ENCODE results near the gene SMARCC1. TPM values are rescaled to one million over a fixed set of nuclear protein-coding genes. Genes with fewer than 3 reads are reported as not detected.

The SMARCC1 gene
- total RNA-seq, 1 donor from 2014 or later: 146 TPM

- peaks cover 12% of the 10 kb centered on the region for H3K4me1 ChIP-seq (ENCODE audit: insufficient read depth, low read length)
- H3K36me3 ChIP-seq (ENCODE audit: insufficient read depth, low read length): no peaks in the 10 kb centered on the region
- H3K4me3 Mint-ChIP-seq (ENCODE audit: unreplicated experiment): peak overlapping the region; percentile 99
- no peak overlapping the region for H3K9ac ChIP-seq (ENCODE audit: low read length)
- TF ChIP-seq CTCF (IDR thresholded peaks at IDR 0.05; ENCODE audit: insufficient read depth, low read depth, low read length): no peak
- no peak for TF ChIP-seq EZH2 (IDR thresholded peaks at IDR 0.05; ENCODE audit: insufficient read depth, low read length)
- H3K4me1 Mint-ChIP-seq (ENCODE audit: low read depth, unreplicated experiment): peaks cover 9% of the 10 kb centered on the region
- no peak for FAIRE-seq
- DNase-seq (ENCODE audit: low read depth): no peak
- no peaks in the 10 kb centered on the region for H3K27me3 Mint-ChIP-seq (ENCODE audit: low read depth, unreplicated experiment)
- H3K27ac Mint-ChIP-seq (ENCODE audit: unreplicated experiment): no peak overlapping the region
- H3K4me3 ChIP-seq (ENCODE audit: insufficient read depth, low read depth, low read length): no peak overlapping the region
- H4K20me1 ChIP-seq (ENCODE audit: insufficient read depth, low read length): peaks cover 56% of the 10 kb centered on the region
- no peaks in the 10 kb centered on the region for H3K9me3 ChIP-seq (ENCODE audit: insufficient read depth, low read depth, low read length)
- peaks cover 2% of the 10 kb centered on the region for H3K36me3 Mint-ChIP-seq (ENCODE audit: low read depth, unreplicated experiment)
- H3K9me3 Mint-ChIP-seq (ENCODE audit: unreplicated experiment): no peaks in the 10 kb centered on the region
- no peaks in the 10 kb centered on the region for H3K27me3 ChIP-seq (ENCODE audit: insufficient read depth, low read length)
- H3K27ac ChIP-seq (ENCODE audit: low read depth, low read length): no peak overlapping the region
- H2AFZ ChIP-seq (ENCODE audit: low read depth, low read length): no peak overlapping the region
- peak overlapping the region; percentile 92 for H3K4me2 ChIP-seq (ENCODE audit: low read length)
- peaks cover 77% of the 10 kb centered on the region for H3K79me2 ChIP-seq (ENCODE audit: insufficient read depth, low read length)
Observed at GRCh38 chr3:47778746-47779145, 2.9 kb downstream of the SMARCC1 start.

GRCh38 chr3:47772788-47773187, 8.9 kb downstream of the SMARCC1 start:
- Histone ChIP-seq H3K4me1 (ENCODE audit: insufficient read depth, low read length) (no peaks in the 10 kb centered on the region), H3K9ac (ENCODE audit: low read length) (no peak overlapping the region), H3K79me2 (ENCODE audit: insufficient read depth, low read length) (peaks cover 96% of the 10 kb centered on the region), H3K4me2 (ENCODE audit: low read length) (no peak overlapping the region), H3K36me3 (ENCODE audit: insufficient read depth, low read length) (peaks cover 9% of the 10 kb centered on the region), H3K4me3 (ENCODE audit: insufficient read depth, low read depth, low read length) (no peak overlapping the region), H2AFZ (ENCODE audit: low read depth, low read length) (no peak overlapping the region), H4K20me1 (ENCODE audit: insufficient read depth, low read length) (peaks cover 76% of the 10 kb centered on the region), H3K27ac (ENCODE audit: low read depth, low read length) (no peak overlapping the region), H3K9me3 (ENCODE audit: insufficient read depth, low read depth, low read length) (no peaks in the 10 kb centered on the region), H3K27me3 (ENCODE audit: insufficient read depth, low read length) (no peaks in the 10 kb centered on the region)
- H3K4me1 Mint-ChIP-seq (ENCODE audit: low read depth, unreplicated experiment): peaks cover 7% of the 10 kb centered on the region
- H3K27me3 Mint-ChIP-seq (ENCODE audit: low read depth, unreplicated experiment): no peaks in the 10 kb centered on the region
- no peaks in the 10 kb centered on the region for H3K9me3 Mint-ChIP-seq (ENCODE audit: unreplicated experiment)
- FAIRE-seq (no peak), DNase-seq (ENCODE audit: low read depth) (no peak)
- H3K27ac Mint-ChIP-seq (ENCODE audit: unreplicated experiment): no peak overlapping the region
- H3K36me3 Mint-ChIP-seq (ENCODE audit: low read depth, unreplicated experiment): peaks cover 6% of the 10 kb centered on the region
- no peak for TF ChIP-seq EZH2 (IDR thresholded peaks at IDR 0.05; ENCODE audit: insufficient read depth, low read length)
- TF ChIP-seq CTCF (IDR thresholded peaks at IDR 0.05; ENCODE audit: insufficient read depth, low read depth, low read length): no peak
- H3K4me3 Mint-ChIP-seq (ENCODE audit: unreplicated experiment): no peak overlapping the region

- H3K4me1 Mint-ChIP-seq (ENCODE audit: low read depth, unreplicated experiment): peaks cover 7% of the 10 kb centered on the region
- no peaks in the 10 kb centered on the region for H3K9me3 ChIP-seq (ENCODE audit: insufficient read depth, low read depth, low read length)
- FAIRE-seq (no peak), DNase-seq (ENCODE audit: low read depth) (no peak)
- H3K36me3 Mint-ChIP-seq (ENCODE audit: low read depth, unreplicated experiment): peaks cover 6% of the 10 kb centered on the region
- no peak overlapping the region for H2AFZ ChIP-seq (ENCODE audit: low read depth, low read length)
- no peaks in the 10 kb centered on the region for H3K27me3 ChIP-seq (ENCODE audit: insufficient read depth, low read length)
- no peak for TF ChIP-seq EZH2 (IDR thresholded peaks at IDR 0.05; ENCODE audit: insufficient read depth, low read length)
- H3K27me3 Mint-ChIP-seq (ENCODE audit: low read depth, unreplicated experiment): no peaks in the 10 kb centered on the region
- no peak overlapping the region for H3K27ac ChIP-seq (ENCODE audit: low read depth, low read length)
- H3K79me2 ChIP-seq (ENCODE audit: insufficient read depth, low read length): peaks cover 97% of the 10 kb centered on the region
- no peak overlapping the region for H3K9ac ChIP-seq (ENCODE audit: low read length)
- peaks cover 9% of the 10 kb centered on the region for H3K36me3 ChIP-seq (ENCODE audit: insufficient read depth, low read length)
- H3K27ac Mint-ChIP-seq (ENCODE audit: unreplicated experiment): no peak overlapping the region
- H3K4me2 ChIP-seq (ENCODE audit: low read length): no peak overlapping the region
- H3K4me3 Mint-ChIP-seq (ENCODE audit: unreplicated experiment): no peak overlapping the region
- no peaks in the 10 kb centered on the region for H3K4me1 ChIP-seq (ENCODE audit: insufficient read depth, low read length)
- H3K4me3 ChIP-seq (ENCODE audit: insufficient read depth, low read depth, low read length): no peak overlapping the region
- no peaks in the 10 kb centered on the region for H3K9me3 Mint-ChIP-seq (ENCODE audit: unreplicated experiment)
- H4K20me1 ChIP-seq (ENCODE audit: insufficient read depth, low read length): peaks cover 71% of the 10 kb centered on the region
Observed at GRCh38 chr3:47772047-47772446, 9.6 kb downstream of the SMARCC1 start.
